ENCODE results near the gene SKAP2.

GRCh38 chr7:26698194-26698593 is 166.2 kb downstream of the SKAP2 start:
- TF ChIP-seq POLR2A (IDR thresholded peaks at IDR 0.05; ENCODE audit: low read length), result no peak
- no peak for TF ChIP-seq GATA1 (IDR thresholded peaks at IDR 0.05; ENCODE audit: low read depth, low read length)

Data from erythroblast (primary cell).